HL-60 (cell line): ENCODE measurements around the gene OR6V1.

Source experiments
- CTCF ChIP-seq: IDR thresholded peaks from one replicate; pipeline ENCODE4 v1.5.1; 2011; ENCODE audit warnings: low read length, control low read depth, inconsistent platforms; ENCODE audit not compliant: insufficient read depth
- GABPA ChIP-seq: IDR thresholded peaks from 2 replicates; pipeline ENCODE4 v1.6.1; 2012; ENCODE audit warnings: low read depth
- POLR2AphosphoS5 ChIP-seq: IDR thresholded peaks from 2 replicates; pipeline ENCODE4 v1.6.1; 2012; ENCODE audit warnings: low read depth

- no peak for TF ChIP-seq GABPA
- peak; percentile 47 for TF ChIP-seq CTCF
- TF ChIP-seq POLR2AphosphoS5, result no peak
Measured at GRCh38 chr7:143003393-143004051, 48.6 kb upstream of the OR6V1 start.
